Liver (tissue), 3 donors: ENCODE measurements around the gene IL9R.

Experiments used
- EGR1 ChIP-seq, 2 donors: IDR thresholded peaks; 2 replicates each; pipeline ENCODE4 v1.6.1; 2016 to 2018; ENCODE audit warnings: antibody characterized with exemption in 2 of 2, low read depth in 2 of 2
- FOXA1 ChIP-seq: IDR thresholded peaks from 2 replicates; pipeline ENCODE4 v1.6.1; 2016; ENCODE audit warnings: antibody characterized with exemption
- GABPA ChIP-seq, 2 donors: IDR thresholded peaks in 1 of 2; conservative IDR thresholded peaks in 1 of 2; 2 replicates each; pipeline ENCODE4 v1.6.1; 2016; ENCODE audit warnings: antibody characterized with exemption in 2 of 2, mild to moderate bottlenecking in 1 of 2, moderate library complexity in 1 of 2
- HNF4A ChIP-seq, 2 donors: conservative IDR thresholded peaks; 2 replicates each; pipeline ENCODE4 v1.6.1; 2016; ENCODE audit warnings: antibody characterized with exemption in 2 of 2, mild to moderate bottlenecking in 2 of 2
- JUND ChIP-seq, 2 donors: IDR thresholded peaks; 2 replicates each; pipeline ENCODE4 v1.6.1; 2016; ENCODE audit warnings: antibody characterized with exemption in 2 of 2
- RAD21 ChIP-seq, 2 donors: IDR thresholded peaks; 2 replicates each; pipeline ENCODE4 v1.6.1; 2016; ENCODE audit warnings: antibody characterized with exemption in 2 of 2, mild to moderate bottlenecking in 2 of 2
- SP1 ChIP-seq: IDR thresholded peaks from 2 replicates; pipeline ENCODE4 v1.6.1; 2018; ENCODE audit warnings: antibody characterized with exemption, mild to moderate bottlenecking
- TAF1 ChIP-seq: conservative IDR thresholded peaks from 2 replicates; pipeline ENCODE4 v1.6.1; 2016; ENCODE audit warnings: antibody characterized with exemption, mild to moderate bottlenecking
- YY1 ChIP-seq: IDR thresholded peaks from 2 replicates; pipeline ENCODE4 v1.6.1; 2016; ENCODE audit warnings: antibody characterized with exemption, mild to moderate bottlenecking
- TF ChIP-seq, protein P1 (sequence below): fragments of 150-350 bp; IDR thresholded peaks from 2 replicates; pipeline ENCODE4 v1.5.1; 2017; ENCODE audit warnings: improper control_type of control experiment, low read depth, low read length; ENCODE audit not compliant: missing input control
- TF ChIP-seq, protein P2 (sequence below): IDR thresholded peaks from 2 replicates; pipeline ENCODE4 v1.6.1; 2016; ENCODE audit warnings: antibody characterized with exemption
- TF ChIP-seq, protein P3 (sequence below): IDR thresholded peaks from 2 replicates; pipeline ENCODE4 v1.6.1; 2016; ENCODE audit warnings: antibody characterized with exemption
- donor health status: healthy.
- donor health status: healthy.

DNA sequence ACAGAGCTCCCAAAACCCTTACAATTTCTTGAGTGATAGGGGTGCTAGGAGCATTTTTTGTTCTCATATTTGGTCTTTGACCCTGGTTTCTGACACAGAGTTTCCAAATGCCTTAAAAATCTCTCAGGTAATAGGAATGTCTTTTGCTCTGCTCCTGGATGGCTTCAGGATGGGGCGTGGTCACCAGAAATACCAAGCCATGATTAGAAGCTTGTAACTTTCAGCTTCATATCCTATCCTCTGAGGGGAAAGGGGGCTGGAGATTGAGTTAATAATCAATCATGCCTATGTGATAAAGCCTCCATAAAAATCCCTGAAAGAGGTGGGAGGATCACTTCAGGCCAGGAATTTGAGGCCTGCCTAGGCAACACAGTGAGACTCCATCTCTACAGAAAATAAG lies 34.6 kb upstream of the IL9R start:
- TF ChIP-seq HNF4A (conservative IDR thresholded peaks at IDR 0.05) = no peak
- TF ChIP-seq, protein P1, sequence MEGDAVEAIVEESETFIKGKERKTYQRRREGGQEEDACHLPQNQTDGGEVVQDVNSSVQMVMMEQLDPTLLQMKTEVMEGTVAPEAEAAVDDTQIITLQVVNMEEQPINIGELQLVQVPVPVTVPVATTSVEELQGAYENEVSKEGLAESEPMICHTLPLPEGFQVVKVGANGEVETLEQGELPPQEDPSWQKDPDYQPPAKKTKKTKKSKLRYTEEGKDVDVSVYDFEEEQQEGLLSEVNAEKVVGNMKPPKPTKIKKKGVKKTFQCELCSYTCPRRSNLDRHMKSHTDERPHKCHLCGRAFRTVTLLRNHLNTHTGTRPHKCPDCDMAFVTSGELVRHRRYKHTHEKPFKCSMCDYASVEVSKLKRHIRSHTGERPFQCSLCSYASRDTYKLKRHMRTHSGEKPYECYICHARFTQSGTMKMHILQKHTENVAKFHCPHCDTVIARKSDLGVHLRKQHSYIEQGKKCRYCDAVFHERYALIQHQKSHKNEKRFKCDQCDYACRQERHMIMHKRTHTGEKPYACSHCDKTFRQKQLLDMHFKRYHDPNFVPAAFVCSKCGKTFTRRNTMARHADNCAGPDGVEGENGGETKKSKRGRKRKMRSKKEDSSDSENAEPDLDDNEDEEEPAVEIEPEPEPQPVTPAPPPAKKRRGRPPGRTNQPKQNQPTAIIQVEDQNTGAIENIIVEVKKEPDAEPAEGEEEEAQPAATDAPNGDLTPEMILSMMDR = no peak
- TF ChIP-seq RAD21 (IDR thresholded peaks at IDR 0.05) = no peak
- no peak for TF ChIP-seq JUND (IDR thresholded peaks at IDR 0.05)
- TF ChIP-seq EGR1 (IDR thresholded peaks at IDR 0.05; ENCODE audit: low read depth in 2 of 2) = no peak
- TF ChIP-seq SP1 = no peak
- TF ChIP-seq, protein P2, sequence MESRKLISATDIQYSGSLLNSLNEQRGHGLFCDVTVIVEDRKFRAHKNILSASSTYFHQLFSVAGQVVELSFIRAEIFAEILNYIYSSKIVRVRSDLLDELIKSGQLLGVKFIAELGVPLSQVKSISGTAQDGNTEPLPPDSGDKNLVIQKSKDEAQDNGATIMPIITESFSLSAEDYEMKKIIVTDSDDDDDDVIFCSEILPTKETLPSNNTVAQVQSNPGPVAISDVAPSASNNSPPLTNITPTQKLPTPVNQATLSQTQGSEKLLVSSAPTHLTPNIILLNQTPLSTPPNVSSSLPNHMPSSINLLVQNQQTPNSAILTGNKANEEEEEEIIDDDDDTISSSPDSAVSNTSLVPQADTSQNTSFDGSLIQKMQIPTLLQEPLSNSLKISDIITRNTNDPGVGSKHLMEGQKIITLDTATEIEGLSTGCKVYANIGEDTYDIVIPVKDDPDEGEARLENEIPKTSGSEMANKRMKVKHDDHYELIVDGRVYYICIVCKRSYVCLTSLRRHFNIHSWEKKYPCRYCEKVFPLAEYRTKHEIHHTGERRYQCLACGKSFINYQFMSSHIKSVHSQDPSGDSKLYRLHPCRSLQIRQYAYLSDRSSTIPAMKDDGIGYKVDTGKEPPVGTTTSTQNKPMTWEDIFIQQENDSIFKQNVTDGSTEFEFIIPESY = no peak
- TF ChIP-seq TAF1 = no peak
- TF ChIP-seq, protein P3, sequence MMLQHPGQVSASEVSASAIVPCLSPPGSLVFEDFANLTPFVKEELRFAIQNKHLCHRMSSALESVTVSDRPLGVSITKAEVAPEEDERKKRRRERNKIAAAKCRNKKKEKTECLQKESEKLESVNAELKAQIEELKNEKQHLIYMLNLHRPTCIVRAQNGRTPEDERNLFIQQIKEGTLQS = no peak
- no peak for TF ChIP-seq FOXA1
- TF ChIP-seq YY1 = no peak
- no peak for TF ChIP-seq GABPA (IDR thresholded peaks at IDR 0.05 in 1 of 2, conservative IDR thresholded peaks at IDR 0.05 in 1 of 2)
